Mesenchymal stem cell (in vitro differentiated cells and primary cell): ENCODE results near the gene AICDA.
"Not testable (repeated sequence)": the region's sequence is repeated elsewhere in the genome, so short reads cannot be mapped to it uniquely, and the experiment has no call there.

ENCODE experiments used
- DNase-seq: peaks from one replicate; pipeline ENCODE4 v3.0.0-alpha.2; 2013
- H2AFZ ChIP-seq: one replicate; pipeline ENCODE4 v1.6.1; 2013; ENCODE audit warnings: low read depth, mild to moderate bottlenecking, control low read depth, inconsistent platforms, low read length, moderate library complexity
- H2AK5ac ChIP-seq: 2 replicates; pipeline ENCODE4 v1.6.1; 2013; ENCODE audit warnings: low read length, moderate library complexity, mild to moderate bottlenecking, inconsistent platforms; ENCODE audit not compliant: severe bottlenecking
- H2BK120ac ChIP-seq: one replicate; pipeline ENCODE4 v1.6.1; 2013; ENCODE audit warnings: low read depth, mild to moderate bottlenecking, inconsistent platforms, low read length, moderate library complexity
- H2BK12ac ChIP-seq, 2 experiments: one replicate each; pipeline ENCODE4 v1.6.1; 2013; ENCODE audit warnings: inconsistent platforms in 2 of 2, low read length in 2 of 2, mild to moderate bottlenecking in 2 of 2, moderate library complexity in 2 of 2, control low read depth in 1 of 2
- H2BK15ac ChIP-seq: one replicate; pipeline ENCODE4 v1.6.1; 2013; ENCODE audit warnings: mild to moderate bottlenecking, low read depth, inconsistent platforms; ENCODE audit not compliant: poor library complexity, severe bottlenecking
- H2BK5ac ChIP-seq: 2 replicates; pipeline ENCODE4 v1.6.1; 2013; ENCODE audit warnings: low read depth, mild to moderate bottlenecking, low read length, control low read depth, inconsistent platforms; ENCODE audit not compliant: poor library complexity, severe bottlenecking
- H3K14ac ChIP-seq, 2 experiments: one replicate each; pipeline ENCODE4 v1.6.1; 2013; ENCODE audit warnings: inconsistent platforms in 2 of 2, low read length in 2 of 2, control low read depth in 1 of 2, mild to moderate bottlenecking in 1 of 2, moderate library complexity in 1 of 2
- H3K18ac ChIP-seq, 2 experiments: one replicate each; pipeline ENCODE4 v1.6.1; 2013; ENCODE audit warnings: inconsistent platforms in 2 of 2, low read length in 2 of 2, control low read depth in 1 of 2, low read depth in 1 of 2, mild to moderate bottlenecking in 1 of 2
- H3K23ac ChIP-seq, 2 experiments: one replicate each; pipeline ENCODE4 v1.6.1; 2013; ENCODE audit warnings: inconsistent platforms in 2 of 2, low read length in 2 of 2, mild to moderate bottlenecking in 2 of 2, moderate library complexity in 2 of 2, control low read depth in 1 of 2
- H3K27ac ChIP-seq: 2 replicates; pipeline ENCODE4 v1.5.1; 2013; ENCODE audit warnings: mild to moderate bottlenecking, moderate library complexity, low read length, control low read depth, inconsistent platforms; ENCODE audit not compliant: poor library complexity, severe bottlenecking
- H3K27me3 ChIP-seq, 2 experiments: 2 replicates each; pipeline versions ENCODE4 v1.6.1 to v1.7.0; 2013; ENCODE audit warnings: low read length in 2 of 2, mild to moderate bottlenecking in 2 of 2, moderate library complexity in 2 of 2, control low read depth in 1 of 2, inconsistent platforms in 1 of 2; ENCODE audit not compliant: control insufficient read depth in 1 of 2, insufficient read depth in 1 of 2
- H3K36me3 ChIP-seq, 2 experiments: 2 replicates each; pipeline versions ENCODE4 v1.6.1 to v1.7.0; 2013; ENCODE audit warnings: low read length in 2 of 2, control low read depth in 1 of 2, inconsistent platforms in 1 of 2, low read depth in 1 of 2, mild to moderate bottlenecking in 1 of 2; ENCODE audit not compliant: insufficient read depth in 2 of 2, control insufficient read depth in 1 of 2
- H3K4ac ChIP-seq, 2 experiments: one replicate each; pipeline ENCODE4 v1.6.1; 2013; ENCODE audit warnings: inconsistent platforms in 2 of 2, low read length in 2 of 2, mild to moderate bottlenecking in 2 of 2, moderate library complexity in 2 of 2, control low read depth in 1 of 2, low read depth in 1 of 2
- H3K4me1 ChIP-seq: 2 replicates; pipeline ENCODE4 v1.6.1; 2013; ENCODE audit warnings: low read depth, low read length, control low read depth; ENCODE audit not compliant: control insufficient read depth, insufficient read depth
- H3K4me2 ChIP-seq: 2 replicates; pipeline ENCODE4 v1.6.1; 2013; ENCODE audit warnings: low read length, mild to moderate bottlenecking, inconsistent platforms; ENCODE audit not compliant: poor library complexity, severe bottlenecking
- H3K4me3 ChIP-seq, 2 experiments: 2 replicates each; pipeline versions ENCODE4 v1.5.1 to v1.7.0; 2013; ENCODE audit warnings: low read length in 2 of 2, mild to moderate bottlenecking in 2 of 2, control low read depth in 1 of 2, low read depth in 1 of 2; ENCODE audit not compliant: insufficient read depth in 1 of 2
- H3K79me1 ChIP-seq: replicated peaks from 2 replicates; pipeline ENCODE4 v1.6.1; 2013; ENCODE audit warnings: mild to moderate bottlenecking, control low read depth, low read length, inconsistent platforms; ENCODE audit not compliant: poor library complexity, severe bottlenecking
- H3K9ac ChIP-seq: 2 replicates; pipeline ENCODE4 v1.7.0; 2013; ENCODE audit warnings: mild to moderate bottlenecking, low read length, moderate library complexity
- H3K9me3 ChIP-seq: 2 replicates; pipeline ENCODE4 v1.7.0; 2013; ENCODE audit warnings: mild to moderate bottlenecking, low read length; ENCODE audit not compliant: control insufficient read depth
- H4K8ac ChIP-seq: one replicate; pipeline ENCODE4 v1.6.1; 2013; ENCODE audit warnings: inconsistent platforms, mild to moderate bottlenecking, low read length, moderate library complexity
- H4K91ac ChIP-seq: one replicate; pipeline ENCODE4 v1.6.1; 2013; ENCODE audit warnings: mild to moderate bottlenecking, low read length, inconsistent platforms
- WGBS: methylation state at CpG from one replicate; pipeline ENCODE4 v1.1.7; 2013; ENCODE audit warnings: mixed read lengths; 5-methylcytosine and 5-hydroxymethylcytosine counted together

AICDA gene

GRCh38 chr12:8577879-8578278, 34.8 kb downstream of the AICDA start:
- Histone ChIP-seq H3K4me2 (no peak overlapping the region), H3K9ac (no peak overlapping the region), H3K4ac (no peak overlapping the region), H3K79me1 (no peaks in the 10 kb centered on the region), H3K27ac (no peak overlapping the region), H3K4me1 (peaks cover 2% of the 10 kb centered on the region), H2BK120ac (no peak overlapping the region), H2BK12ac (no peak overlapping the region), H2BK5ac (no peak overlapping the region), H3K18ac (no peak overlapping the region), H2BK15ac (no peak overlapping the region), H4K91ac (no peak overlapping the region), H4K8ac (no peak overlapping the region), H3K14ac (no peak overlapping the region), H3K36me3 (no peaks in the 10 kb centered on the region), H2AK5ac (no peak overlapping the region), H3K27me3 (peaks cover 0 to 6% of the 10 kb centered on the region in 2 experiments), H3K4me3 (no peak overlapping the region), H2AFZ (no peak overlapping the region), H3K23ac (no peak overlapping the region), H3K9me3 (no peaks in the 10 kb centered on the region)
- DNase-seq = no peak
- 99% methylated on average over 3 of the region's 3 CpGs for WGBS

- Histone ChIP-seq H3K18ac (no peak overlapping the region), H3K14ac (no peak overlapping the region), H3K27ac (no peak overlapping the region), H2BK5ac (no peak overlapping the region), H2BK120ac (no peak overlapping the region), H3K4me2 (no peak overlapping the region), H4K8ac (no peak overlapping the region), H3K23ac (no peak overlapping the region), H3K27me3 (peaks cover 0 to 7% of the 10 kb centered on the region in 2 experiments), H3K36me3 (no peaks in the 10 kb centered on the region), H3K9ac (no peak overlapping the region), H2BK12ac (no peak overlapping the region), H3K4ac (no peak overlapping the region), H2AFZ (no peak overlapping the region), H2BK15ac (no peak overlapping the region), H2AK5ac (no peak overlapping the region), H3K9me3 (peaks cover under 1% of the 10 kb centered on the region), H3K79me1 (no peaks in the 10 kb centered on the region), H3K4me3 (no peak overlapping the region), H3K4me1 (no peaks in the 10 kb centered on the region), H4K91ac (no peak overlapping the region)
- DNase-seq = no peak
- 67% methylated on average over 2 of the region's 2 CpGs for WGBS
These were observed 40.2 kb downstream of the AICDA start for GRCh38 chr12:8572507-8572906.

DNA sequence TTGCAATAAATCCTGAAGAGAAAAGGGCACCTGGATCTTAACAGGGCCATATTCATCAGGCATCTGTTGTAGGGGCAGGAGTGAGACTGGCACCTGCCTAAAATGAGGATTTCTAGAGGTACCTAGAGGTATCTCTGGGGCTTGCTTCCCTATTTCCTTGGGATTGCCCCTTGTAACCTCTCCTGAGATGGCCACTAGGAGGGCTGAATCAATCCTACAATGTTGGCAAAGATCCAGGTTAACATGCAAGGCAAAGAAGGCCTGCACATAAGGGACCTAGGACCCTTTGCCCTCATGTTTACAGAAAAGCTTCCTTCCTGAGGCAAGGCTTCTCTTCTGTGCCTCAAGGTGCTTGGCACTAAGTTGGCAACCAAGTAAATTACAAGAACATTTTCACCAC, 46.1 kb downstream of the AICDA start:
- Histone ChIP-seq H2AK5ac (no peak overlapping the region), H3K14ac (no peak overlapping the region), H2BK12ac (no peak overlapping the region), H2AFZ (no peak overlapping the region), H3K18ac (no peak overlapping the region), H3K4me2 (no peak overlapping the region), H3K9ac (no peak overlapping the region), H3K9me3 (peaks cover 3% of the 10 kb centered on the region), H3K36me3 (no peaks in the 10 kb centered on the region), H3K23ac (no peak overlapping the region), H4K8ac (no peak overlapping the region), H3K27ac (no peak overlapping the region), H3K4me1 (no peaks in the 10 kb centered on the region), H2BK5ac (no peak overlapping the region), H3K27me3 (peaks cover 0 to 5% of the 10 kb centered on the region in 2 experiments), H3K4ac (no peak overlapping the region), H2BK120ac (no peak overlapping the region), H3K4me3 (no peak overlapping the region), H2BK15ac (no peak overlapping the region), H3K79me1 (no peaks in the 10 kb centered on the region), H4K91ac (no peak overlapping the region)
- no peak for DNase-seq

- not testable (repeated sequence) for H3K27ac ChIP-seq, H3K36me3 ChIP-seq, H2BK12ac ChIP-seq, H3K4me3 ChIP-seq, H2AK5ac ChIP-seq, H3K9me3 ChIP-seq, H3K4ac ChIP-seq, H4K8ac ChIP-seq, H2BK5ac ChIP-seq, H3K4me1 ChIP-seq, H3K4me2 ChIP-seq, H3K79me1 ChIP-seq, H4K91ac ChIP-seq, H2BK120ac ChIP-seq, H3K9ac ChIP-seq, H3K23ac ChIP-seq, H2AFZ ChIP-seq, H3K18ac ChIP-seq, H3K14ac ChIP-seq, DNase-seq, H3K27me3 ChIP-seq, H2BK15ac ChIP-seq
- 100% methylated on average over 1 of the region's 2 CpGs for WGBS
These were observed 46.6 kb downstream of the AICDA start for GRCh38 chr12:8566052-8566451.
